ENCODE results near the gene MAPRE2. TPM values are rescaled to one million over a fixed set of nuclear protein-coding genes. Genes with fewer than 3 reads are reported as not detected.

MAPRE2 gene
- polyA plus RNA-seq, 5 donors = 38.4 to 53.1 (median 51.1) TPM

- DNase-seq = no peak
These were observed 10.8 kb upstream of the MAPRE2 start for GRCh38 chr18:35030277-35030989.

- DNase-seq = no peak
These were observed 9.1 kb upstream of the MAPRE2 start for GRCh38 chr18:35032113-35032512.

- DNase-seq = no peak
These were observed 3.2 kb upstream of the MAPRE2 start for GRCh38 chr18:35038029-35038428.

GRCh38 chr18:35038881-35039491 is 2.2 kb upstream of the MAPRE2 start:
- DNase-seq = no peak

GRCh38 chr18:35040638-35040987 is 600 bp upstream of the MAPRE2 start:
- DNase-seq = no peak

- no peak for DNase-seq
These were observed 688 bp downstream of the MAPRE2 start for GRCh38 chr18:35041815-35042387.

- no peak for DNase-seq
These were observed 1.3 kb downstream of the MAPRE2 start for GRCh38 chr18:35042389-35043071.

- no peak for DNase-seq
These were observed 2.0 kb downstream of the MAPRE2 start for GRCh38 chr18:35043207-35043606.

GRCh38 chr18:35045121-35045520 is 3.9 kb downstream of the MAPRE2 start:
- DNase-seq = peak in 1 of 2 donors; percentile 60

- DNase-seq = no peak
These were observed 4.6 kb downstream of the MAPRE2 start for GRCh38 chr18:35045806-35046205.

GRCh38 chr18:35047697-35048292 is 6.6 kb downstream of the MAPRE2 start:
- DNase-seq = no peak

GRCh38 chr18:35049111-35050027 is 8.2 kb downstream of the MAPRE2 start:
- no peak for DNase-seq

GRCh38 chr18:35050028-35050546 is 8.9 kb downstream of the MAPRE2 start:
- peak in 1 of 2 donors; percentile 60 for DNase-seq

GRCh38 chr18:35050705-35051195 is 9.5 kb downstream of the MAPRE2 start:
- DNase-seq = no peak

- DNase-seq = no peak
These were observed 10.6 kb downstream of the MAPRE2 start for GRCh38 chr18:35051641-35052377.

- DNase-seq = no peak
These were observed 13.2 kb downstream of the MAPRE2 start for GRCh38 chr18:35054401-35054800.

- DNase-seq = no peak
These were observed 13.9 kb downstream of the MAPRE2 start for GRCh38 chr18:35055105-35055504.

GRCh38 chr18:35055726-35056125 is 14.5 kb downstream of the MAPRE2 start:
- no peak for DNase-seq

GRCh38 chr18:35059280-35059927 is 18.2 kb downstream of the MAPRE2 start:
- no peak for DNase-seq

Measured in right lung (tissue), 5 donors.